Amygdala (tissue), 56 donors: ENCODE measurements around the gene GYPA.
"Not testable (repeated sequence)": the region's sequence is repeated elsewhere in the genome, so short reads cannot be mapped to it uniquely, and the experiment has no call there.

ENCODE experiments used
- DNase-seq, 56 donors: peaks; one replicate each; lab custom pipeline; 2025; lab: John Stamatoyannopoulos, UW

The GYPA gene

GRCh38 chr4:144130167-144130566, 10.4 kb downstream of the GYPA start:
- DNase-seq: not testable (repeated sequence)

- DNase-seq: not testable (repeated sequence)
These were observed 11.1 kb downstream of the GYPA start for GRCh38 chr4:144129336-144129875.

GRCh38 chr4:144128709-144129320, 11.7 kb downstream of the GYPA start:
- DNase-seq: not testable (repeated sequence)

- DNase-seq: not testable (repeated sequence)
These were observed 15.4 kb downstream of the GYPA start for GRCh38 chr4:144125109-144125508.

GRCh38 chr4:144123982-144124635, 16.4 kb downstream of the GYPA start:
- not testable (repeated sequence) for DNase-seq

- DNase-seq: not testable (repeated sequence)
These were observed 17.2 kb downstream of the GYPA start for GRCh38 chr4:144123269-144123668.

GRCh38 chr4:144119752-144120151, 20.8 kb downstream of the GYPA start:
- DNase-seq: not testable (repeated sequence)

- DNase-seq: no peak
These were observed 25.0 kb downstream of the GYPA start for GRCh38 chr4:144115519-144115918.

GRCh38 chr4:144113546-144113945, 27.0 kb downstream of the GYPA start:
- DNase-seq: no peak

- DNase-seq: no peak
These were observed 35.9 kb downstream of the GYPA start for GRCh38 chr4:144104509-144105130.

- DNase-seq: not testable (repeated sequence)
These were observed 42.7 kb downstream of the GYPA start for GRCh38 chr4:144097776-144098175.

- not testable (repeated sequence) for DNase-seq
These were observed 46.5 kb downstream of the GYPA start for GRCh38 chr4:144093995-144094394.

GRCh38 chr4:144091181-144091580, 49.3 kb downstream of the GYPA start:
- DNase-seq: not testable (repeated sequence)

GRCh38 chr4:144090744-144091143, 49.8 kb downstream of the GYPA start:
- no peak for DNase-seq

- DNase-seq: not testable (repeated sequence)
These were observed 58.5 kb downstream of the GYPA start for GRCh38 chr4:144082053-144082452.

GRCh38 chr4:144080135-144080534, 60.4 kb downstream of the GYPA start:
- DNase-seq: not testable (repeated sequence)

- not testable (repeated sequence) for DNase-seq
These were observed 61.8 kb downstream of the GYPA start for GRCh38 chr4:144078746-144079145.

GRCh38 chr4:144061556-144061955, 79.0 kb downstream of the GYPA start:
- DNase-seq: not testable (repeated sequence)

GRCh38 chr4:144060234-144060859, 80.2 kb downstream of the GYPA start:
- DNase-seq: not testable (repeated sequence)
